ENCODE measurements around the gene DERA. TPM values are rescaled to one million over a fixed set of nuclear protein-coding genes. Genes with fewer than 3 reads are reported as not detected.
"Not testable (repeated sequence)": the region's sequence is repeated elsewhere in the genome, so short reads cannot be mapped to it uniquely, and the experiment has no call there.

Gene DERA
- total RNA-seq, 1 donor from 2014 or later = 34.4 TPM

DNA sequence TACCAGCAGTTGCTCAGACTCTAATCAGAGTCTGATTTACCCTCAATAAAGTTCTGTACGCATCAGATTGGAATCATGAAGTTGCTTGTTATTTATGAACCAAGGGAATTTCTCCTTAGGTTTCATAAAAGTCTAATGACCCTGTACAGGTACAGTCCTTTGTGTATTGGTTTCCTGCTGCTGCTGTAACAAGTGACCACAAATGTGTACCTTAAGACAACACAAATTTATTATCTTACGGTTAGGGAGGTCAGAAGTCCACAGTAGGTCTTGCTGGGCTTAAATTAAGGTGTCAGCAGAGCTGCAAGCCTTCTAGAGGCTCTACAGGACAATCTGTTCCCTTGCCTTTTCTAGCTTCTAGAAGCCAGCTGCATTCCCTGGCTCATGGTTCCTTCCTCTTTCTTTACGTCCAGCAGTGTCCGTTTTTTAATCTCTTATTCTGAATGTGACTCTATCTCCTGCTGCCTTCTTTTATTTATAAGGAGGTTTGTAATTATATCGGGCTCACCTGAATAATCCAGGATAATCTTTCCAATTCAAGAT is 6.7 kb upstream of the DERA start:
- no peak for DNase-seq (ENCODE audit: low spot score)

DNA sequence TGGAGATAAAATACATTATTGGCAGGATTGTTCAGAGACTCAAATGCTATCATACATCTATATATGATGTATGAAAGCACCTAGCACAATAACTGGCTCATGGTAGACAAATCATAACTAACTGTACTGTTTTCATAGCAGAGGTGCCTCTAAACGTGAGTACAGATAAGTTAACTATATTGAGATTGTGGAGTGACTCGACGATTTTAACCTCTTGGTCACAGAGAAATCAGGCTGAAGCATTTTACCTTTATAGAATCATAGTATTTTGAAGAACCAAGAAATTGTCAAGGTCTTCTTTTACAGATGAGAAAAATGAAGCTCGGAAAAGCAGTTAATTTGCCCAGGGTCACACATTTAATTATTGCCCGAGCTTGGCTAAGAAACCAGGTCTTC is 666 bp upstream of the DERA start:
- DNase-seq (ENCODE audit: low spot score) = no peak

DNA sequence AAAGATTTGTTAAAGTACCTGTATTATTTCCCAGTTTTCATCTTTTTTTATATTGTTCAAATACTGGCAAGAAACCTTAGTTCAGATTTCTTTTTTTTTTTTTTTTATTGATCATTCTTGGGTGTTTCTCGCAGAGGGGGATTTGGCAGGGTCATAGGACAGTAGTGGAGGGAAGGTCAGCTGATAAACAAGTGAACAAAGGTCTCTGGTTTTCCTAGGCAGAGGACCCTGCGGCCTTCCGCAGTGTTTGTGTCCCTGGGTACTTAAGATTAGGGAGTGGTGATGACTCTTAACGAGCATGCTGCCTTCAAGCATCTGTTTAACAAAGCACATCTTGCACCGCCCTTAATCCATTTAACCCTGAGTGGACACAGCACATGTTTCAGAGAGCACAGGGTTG is 799 bp downstream of the DERA start:
- not testable (repeated sequence) for DNase-seq (ENCODE audit: low spot score)

DNA sequence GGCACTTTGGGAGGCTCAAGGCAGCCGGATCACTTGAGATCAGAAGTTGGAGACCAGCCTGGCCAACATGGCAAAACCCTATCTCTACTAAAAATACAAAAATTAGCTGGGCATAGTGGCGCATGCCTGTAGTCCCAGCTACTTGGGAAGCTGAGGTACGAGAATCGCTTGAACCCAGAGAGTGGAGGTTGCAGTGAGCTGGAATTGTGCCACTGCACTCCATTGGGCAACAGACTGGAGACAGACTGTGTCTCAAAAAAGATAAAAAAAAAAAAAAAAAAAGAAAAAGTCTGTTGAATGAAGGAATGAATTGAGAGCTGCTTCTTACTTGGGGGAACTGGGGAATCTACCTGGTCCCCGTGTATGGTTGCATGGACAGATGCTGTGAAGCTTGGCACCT is 3.0 kb downstream of the DERA start:
- DNase-seq (ENCODE audit: low spot score) = not testable (repeated sequence)

DNA sequence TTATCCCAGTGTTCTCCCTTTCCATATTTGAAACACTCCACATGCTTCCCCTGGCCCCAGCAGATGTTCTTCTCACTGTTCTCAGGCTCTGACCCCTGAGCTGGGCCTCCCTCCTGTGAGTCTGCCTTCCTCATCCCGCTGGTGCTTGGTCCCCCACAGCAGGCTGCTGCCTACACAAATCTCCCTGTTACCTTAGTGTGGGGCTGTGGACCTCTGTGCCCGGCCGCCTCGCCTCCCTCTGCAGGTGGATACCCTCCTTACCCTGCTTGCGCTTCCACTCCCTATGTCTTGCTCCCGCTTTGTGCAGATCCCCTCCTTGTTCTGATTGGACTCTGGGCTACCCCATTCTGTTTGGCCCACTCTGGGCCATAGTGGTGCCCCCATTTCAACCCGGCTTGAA is 6.9 kb downstream of the DERA start:
- DNase-seq (ENCODE audit: low spot score) = no peak

DNA sequence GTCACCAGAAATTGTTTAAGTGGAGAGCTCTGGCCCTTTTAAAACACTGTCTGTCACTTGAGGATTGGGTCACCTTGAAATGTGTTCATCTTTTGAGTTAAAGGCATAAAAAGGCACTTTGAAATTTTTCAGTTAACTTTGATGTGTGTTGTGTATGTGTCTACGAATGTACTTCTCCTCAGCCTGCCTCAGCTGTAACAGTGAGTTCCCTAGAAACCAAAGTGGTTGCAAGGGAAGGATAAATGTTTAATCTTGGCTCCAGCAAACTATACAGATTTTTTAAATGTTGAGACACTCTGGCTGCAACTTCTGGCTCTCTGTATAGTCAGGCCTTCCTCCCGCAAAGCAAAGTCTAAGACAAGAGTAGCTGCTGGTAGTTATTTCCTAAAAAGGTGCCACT is 8.3 kb downstream of the DERA start:
- DNase-seq (ENCODE audit: low spot score) = no peak

DNA sequence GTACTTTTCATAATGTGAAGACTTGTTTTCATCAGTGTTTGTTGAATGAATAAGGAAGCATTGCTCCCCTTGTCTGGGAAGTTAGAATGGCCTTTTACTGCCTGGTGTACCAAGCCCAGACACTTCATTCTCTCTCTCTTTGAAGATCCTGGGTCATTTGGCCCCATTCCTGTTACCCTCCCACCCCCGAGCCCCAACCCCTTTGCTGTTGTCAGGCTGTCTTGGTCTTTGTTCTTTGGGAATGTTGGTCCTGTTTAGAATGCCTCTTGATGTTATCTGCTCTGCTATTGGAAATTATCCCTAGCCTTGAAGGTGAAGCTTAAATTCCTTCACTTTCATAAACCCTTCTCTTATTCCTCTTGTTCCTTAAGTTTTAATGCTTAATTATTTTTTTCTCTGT is 13.8 kb downstream of the DERA start:
- no peak for DNase-seq (ENCODE audit: low spot score)

DNA sequence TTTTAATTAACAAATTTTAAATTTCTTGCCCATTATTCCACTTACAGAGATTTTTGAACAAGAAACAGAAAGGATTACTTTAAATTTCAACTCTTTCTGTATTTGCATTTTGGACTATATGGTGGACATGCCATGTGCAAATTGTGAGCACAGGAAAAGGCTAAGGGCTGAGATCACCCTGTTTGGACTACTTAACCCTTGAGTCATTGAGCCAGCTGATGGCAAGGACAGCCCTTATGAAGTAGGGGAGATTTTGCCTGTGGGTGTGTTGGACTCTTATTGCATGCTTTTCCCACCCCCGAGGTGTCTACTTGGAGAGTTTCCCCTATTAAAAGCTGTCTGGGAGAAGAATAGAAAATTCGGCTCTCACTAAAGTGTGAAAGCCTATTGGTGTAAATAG is 17.2 kb downstream of the DERA start:
- no peak for DNase-seq (ENCODE audit: low spot score)

DNA sequence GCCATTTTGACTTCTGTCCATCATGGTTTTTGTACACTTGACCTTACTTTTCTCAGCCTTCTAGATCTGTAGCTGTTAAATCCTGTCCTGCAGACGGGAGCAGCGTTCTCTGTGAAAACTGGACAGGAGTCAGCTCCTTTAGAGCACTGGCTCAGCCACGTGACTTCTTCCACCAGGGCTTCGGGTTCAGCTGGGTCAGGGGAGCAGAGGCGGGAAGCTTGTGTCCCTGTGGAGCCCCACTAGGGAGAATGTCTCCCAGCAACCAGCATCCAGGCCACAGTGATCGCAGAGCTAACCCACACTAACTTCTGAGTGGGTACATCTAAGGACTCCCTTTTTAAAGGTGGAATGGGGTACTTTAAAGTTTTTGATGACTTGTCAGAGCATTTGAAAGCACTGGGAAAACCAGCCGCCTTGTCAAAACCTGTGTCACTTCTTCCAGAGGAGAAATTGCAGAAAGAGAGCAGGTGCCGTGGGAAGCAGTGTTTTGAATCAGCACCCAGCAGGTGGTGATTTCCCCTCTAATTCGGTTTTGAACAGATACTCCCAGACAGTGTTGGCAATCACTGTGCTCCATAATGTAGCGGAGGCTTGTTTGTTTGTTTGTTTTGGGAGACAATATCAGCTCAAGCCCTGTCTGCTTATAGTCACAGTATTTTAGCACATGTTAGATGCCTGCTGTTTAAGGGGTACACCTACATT is 17.9 kb downstream of the DERA start:
- no peak for DNase-seq (ENCODE audit: low spot score)

DNA sequence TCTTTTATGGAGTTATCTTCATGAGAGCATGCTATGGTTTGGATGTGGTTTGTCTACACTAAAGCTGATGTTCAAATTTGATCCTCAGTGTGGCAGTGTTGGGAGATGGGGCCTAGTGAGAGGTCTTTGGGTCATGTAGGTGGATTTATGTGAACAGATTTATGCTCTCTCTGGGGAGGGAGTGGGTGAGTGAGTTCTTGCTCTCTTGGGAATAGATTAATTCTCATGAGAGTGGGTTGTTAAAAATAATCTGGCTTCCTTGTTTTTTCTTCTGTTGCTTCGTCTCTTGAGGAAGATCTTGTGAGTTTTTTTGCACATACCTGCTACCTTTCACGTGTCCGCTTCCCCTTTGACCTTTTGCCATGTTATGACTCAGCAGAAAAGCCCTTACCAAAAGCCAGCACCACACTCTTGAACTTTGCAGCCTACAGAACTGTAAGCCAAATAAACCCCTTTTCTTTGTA is 20.5 kb downstream of the DERA start:
- no peak for DNase-seq (ENCODE audit: low spot score)

DNA sequence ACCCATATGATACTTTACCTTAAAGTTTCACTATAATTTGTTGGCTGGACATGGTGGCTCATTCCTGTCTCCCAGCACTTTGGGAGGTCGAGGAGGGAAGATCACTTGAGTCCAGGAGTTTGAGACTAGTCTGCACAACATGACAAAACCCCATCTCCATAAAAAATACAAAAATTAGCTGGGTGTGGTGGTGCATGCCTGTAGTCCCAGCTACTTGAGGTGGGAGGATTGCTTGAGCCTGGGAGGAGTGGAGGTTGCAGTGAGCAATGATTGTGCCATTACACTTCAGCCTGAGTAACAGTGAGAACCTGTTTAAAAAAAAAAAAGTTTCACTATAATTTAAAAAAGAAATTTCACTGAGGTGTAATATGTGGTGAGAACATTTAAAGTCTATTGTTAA is 21.2 kb downstream of the DERA start:
- DNase-seq (ENCODE audit: low spot score) = no peak

DNA sequence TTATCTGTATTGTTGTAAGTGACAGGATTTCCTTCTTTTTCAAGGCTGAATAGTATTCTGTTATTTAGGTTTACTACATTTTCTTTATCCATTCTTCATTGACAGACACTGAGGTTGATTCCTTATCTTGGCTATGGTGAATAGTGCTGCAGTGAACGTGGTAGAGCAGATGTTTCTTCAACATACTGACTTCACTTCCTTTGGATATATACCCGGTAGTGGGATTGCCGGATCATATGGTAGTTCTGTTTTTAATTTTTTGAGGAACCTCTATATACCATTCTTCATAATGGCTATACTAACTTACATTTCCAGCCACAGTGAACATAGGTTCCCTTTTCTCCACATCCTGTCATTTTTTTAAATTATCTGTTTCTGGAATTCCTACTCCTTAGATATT is 21.8 kb downstream of the DERA start:
- DNase-seq (ENCODE audit: low spot score) = no peak

DNA sequence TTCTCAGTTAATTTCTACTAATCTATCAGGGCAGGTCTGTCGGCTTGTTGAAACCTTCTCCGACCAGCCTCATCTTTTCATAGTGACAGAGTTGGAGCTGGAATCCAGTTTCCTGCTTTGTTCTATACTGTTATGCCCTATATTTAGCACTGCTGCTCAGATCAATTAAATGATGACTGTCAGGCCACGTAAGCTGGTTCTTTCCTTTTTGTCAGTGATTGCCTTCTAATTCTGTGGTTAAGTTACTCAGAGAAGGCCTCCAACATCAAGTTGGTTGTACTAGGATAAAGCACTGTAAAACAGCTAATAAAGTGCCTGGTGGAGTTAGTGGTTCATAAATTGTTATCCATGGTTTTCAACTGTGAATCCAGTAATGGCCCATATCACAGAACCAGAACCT is 22.6 kb downstream of the DERA start:
- DNase-seq (ENCODE audit: low spot score) = no peak

DNA sequence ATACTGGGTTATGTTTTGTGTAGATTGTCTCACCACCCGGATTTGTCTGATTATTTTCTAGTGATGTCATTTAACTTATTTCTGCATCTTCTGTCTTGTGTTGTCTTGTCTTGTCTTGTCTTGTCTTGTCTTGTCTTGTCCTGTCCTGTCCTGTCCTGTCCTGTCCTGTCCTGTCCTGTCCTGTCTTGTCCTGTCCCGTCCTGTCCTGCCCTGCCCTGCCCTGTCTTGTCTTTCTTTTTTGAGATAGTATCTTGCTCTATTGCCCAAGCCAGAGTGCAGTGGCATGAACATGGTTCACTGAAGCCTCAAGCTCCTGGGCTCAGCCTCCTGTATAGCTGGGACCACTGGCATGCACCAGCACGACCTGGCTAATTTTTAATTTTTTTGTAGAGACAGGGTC is 25.6 kb downstream of the DERA start:
- no peak for DNase-seq (ENCODE audit: low spot score)

DNA sequence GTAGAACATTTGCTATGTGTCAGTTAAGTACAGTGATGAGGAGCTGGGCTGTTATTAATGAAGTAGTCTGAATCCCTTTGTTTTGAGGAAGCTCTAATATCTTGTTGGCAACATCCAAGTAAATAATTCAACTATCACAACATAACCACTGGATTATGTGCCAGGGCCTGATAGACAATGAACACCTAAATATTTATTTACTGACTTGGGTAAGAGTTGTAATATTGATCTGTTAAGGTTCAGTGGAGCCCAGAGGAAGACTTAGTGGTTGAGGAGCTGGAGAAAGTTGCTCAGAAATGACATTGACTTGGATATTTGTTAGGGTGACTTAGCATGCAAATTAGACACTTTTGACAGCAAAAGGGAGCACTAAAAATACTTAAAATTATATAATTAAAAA is 26.8 kb downstream of the DERA start:
- no peak for DNase-seq (ENCODE audit: low spot score)

DNA sequence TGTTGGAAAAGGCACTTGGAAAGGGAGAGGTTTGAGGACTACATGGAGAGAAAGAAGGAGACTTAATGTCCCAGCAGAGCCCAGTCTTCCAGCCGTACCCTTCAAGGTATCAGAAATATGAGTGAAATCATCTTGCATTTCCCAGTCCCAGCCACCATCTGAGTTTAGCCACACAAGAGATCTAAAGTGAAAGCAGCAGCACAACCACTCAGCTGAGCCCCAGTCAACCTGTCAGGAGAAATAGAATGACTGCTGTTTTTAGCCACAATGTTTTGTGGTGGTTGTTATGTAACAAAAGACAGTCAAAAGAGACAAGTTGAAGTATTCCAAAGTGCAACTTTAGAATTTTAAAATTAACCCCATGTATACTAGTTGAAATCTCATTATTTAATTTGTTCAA is 28.0 kb downstream of the DERA start:
- DNase-seq (ENCODE audit: low spot score) = no peak

DNA sequence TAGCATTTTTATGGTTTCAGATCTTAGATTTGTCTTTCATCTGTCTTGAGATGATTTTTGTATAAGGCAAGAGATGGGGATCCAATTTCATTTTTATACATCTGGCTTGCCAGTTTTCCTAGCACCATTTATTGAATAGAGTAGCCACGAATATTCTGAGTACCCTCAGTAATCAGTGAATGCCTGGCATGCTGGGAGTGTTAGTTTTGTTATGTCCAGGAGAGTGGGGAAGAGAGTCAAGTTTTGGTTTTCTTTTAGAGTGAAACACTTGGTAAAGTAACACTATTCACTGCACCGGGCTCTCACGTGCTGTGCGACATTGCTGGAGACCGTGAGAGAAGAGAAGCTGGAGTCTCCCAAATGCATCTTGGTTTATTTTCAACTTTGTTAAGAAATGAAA is 31.3 kb downstream of the DERA start:
- DNase-seq (ENCODE audit: low spot score) = no peak

DNA sequence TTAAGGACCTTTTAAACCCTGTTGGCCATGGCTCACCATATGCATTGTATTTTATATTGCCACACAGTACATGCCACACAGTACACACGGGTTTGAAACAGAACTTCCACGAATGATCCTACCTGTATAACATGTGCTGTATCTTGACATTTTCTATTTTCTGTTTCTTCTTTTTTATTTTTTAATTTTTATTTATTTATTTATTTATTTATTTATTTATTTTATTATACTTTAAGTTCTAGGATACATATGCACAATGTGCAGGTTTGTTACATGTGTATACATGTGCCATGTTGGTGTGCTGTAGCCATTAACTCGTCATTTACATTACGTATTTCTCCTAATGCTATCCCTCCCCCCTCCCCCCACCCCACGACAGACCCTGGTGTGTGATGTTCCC is 32.4 kb downstream of the DERA start:
- DNase-seq (ENCODE audit: low spot score) = not testable (repeated sequence)

DNA sequence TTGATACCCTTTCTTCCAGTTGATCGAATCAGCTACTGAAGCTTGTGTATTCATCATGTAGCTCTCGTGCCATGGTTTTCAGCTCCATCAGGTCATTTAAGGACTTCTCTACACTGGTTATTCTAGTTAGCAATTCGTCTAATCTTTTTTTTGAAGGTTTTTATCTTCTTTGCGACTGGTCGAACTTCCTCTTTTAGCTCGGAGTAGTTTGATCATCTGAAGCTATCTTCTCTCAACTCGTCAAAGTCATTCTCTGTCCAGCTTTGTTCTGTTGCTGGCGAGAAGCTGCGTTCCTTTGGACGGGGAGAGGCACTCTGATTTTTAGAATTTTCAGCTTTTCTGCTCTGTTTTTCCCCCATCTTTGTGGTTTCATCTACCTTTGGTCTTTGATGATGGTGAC is 37.3 kb downstream of the DERA start:
- not testable (repeated sequence) for DNase-seq (ENCODE audit: low spot score)

DNA sequence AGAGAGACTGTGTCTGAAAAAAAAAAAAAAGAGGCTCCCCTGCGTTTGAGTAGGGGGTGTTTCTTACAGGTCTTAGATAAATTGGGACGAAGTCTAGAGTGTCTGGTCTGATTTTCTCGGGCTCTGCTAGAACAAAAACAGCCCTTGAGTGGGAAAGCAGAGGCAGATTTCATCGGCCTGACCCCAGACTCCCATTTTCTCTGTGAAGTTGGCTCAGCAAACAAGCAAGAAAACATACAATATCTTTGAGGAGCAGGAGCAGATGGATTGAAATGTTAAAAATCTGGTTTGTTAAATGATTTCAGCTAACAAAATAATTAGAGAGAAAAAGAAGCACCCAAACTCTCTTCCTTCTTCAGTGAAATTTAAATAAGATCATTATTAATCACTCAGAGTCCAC is 44.1 kb downstream of the DERA start:
- DNase-seq (ENCODE audit: low spot score) = no peak

DNA sequence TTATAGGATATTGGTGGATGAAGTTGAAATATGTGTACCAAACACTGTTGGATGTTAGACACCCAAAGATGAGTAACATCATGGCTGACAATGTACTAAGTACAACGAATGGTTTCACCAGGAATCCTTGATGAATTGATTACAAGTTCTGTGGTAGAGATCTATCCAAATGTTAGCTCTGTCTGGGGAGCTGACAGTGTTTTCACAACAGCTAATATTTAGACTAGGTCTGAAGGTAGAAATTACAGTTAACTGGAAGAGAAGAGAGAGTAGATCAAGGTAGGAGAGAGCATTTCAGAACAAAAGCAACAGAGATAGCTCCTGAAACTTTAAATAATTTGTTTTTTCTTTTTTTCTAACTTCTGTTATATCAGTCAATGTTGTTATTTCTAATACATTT is 44.9 kb downstream of the DERA start:
- no peak for DNase-seq (ENCODE audit: low spot score)

DNA sequence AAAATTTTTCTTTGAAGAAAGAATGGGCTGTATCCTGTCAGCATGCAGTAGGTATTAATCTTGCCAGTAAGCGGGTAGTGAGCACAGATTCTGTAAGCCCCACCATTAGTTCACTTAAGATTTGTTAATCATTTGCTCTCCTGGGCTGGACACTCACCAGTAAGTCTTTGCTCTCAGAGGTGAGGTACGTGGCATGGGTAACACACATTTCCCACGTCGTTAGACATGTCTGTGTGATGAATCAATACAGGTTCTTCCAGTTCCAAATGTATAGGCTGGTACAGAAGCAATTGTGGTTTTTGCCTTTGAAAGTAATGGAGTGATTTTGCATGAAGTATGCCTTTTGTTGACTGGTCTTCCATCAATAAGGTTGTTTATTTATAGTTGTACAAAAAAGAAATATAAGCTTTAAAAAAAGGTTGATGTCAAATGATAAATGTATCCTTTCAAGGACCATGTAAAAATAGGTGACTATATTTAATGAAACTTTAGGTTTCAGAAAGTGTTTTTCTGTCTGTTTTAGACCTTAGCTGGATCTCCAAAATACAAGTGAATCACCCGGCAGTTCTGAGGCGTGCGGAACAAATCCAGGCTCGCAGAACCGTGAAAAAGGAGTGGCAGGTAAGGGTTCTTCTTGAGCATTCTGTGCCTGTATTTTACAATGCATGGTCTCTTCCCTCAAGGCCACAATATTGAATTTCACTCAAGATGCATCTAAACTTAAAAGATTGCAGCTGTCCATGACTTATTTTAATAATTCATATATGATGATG is 45.5 kb downstream of the DERA start:
- DNase-seq (ENCODE audit: low spot score) = peak; percentile 32

DNA sequence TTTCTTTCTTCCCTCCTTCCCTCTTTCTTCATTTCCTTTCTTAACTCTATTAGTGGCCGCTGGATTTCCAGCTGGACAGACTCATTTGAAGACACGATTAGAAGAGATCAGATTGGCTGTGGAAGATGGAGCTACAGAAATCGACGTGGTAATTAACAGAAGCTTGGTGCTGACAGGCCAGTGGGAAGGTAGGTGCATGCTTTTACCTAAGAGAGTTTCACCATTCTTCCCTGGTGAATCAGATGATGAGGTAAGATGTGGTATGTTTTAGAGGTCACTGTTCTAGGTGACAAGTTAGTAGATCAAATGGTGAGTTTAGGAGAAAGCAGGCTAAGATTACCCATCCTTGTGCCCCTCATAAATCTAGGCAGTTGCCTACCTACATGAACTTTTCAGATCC is 51.6 kb downstream of the DERA start:
- no peak for DNase-seq (ENCODE audit: low spot score)
